A673 (cell line): ENCODE data around the gene MARCO.

Experiments used
- EZH2 ChIP-seq: fragments of 200-600 bp; sonication (generic); IDR thresholded peaks from 2 replicates; pipeline ENCODE4 v1.6.1; 2017; ENCODE audit warnings: borderline replicate concordance, low read depth, mild to moderate bottlenecking, mixed read lengths, antibody characterized with exemption, low read length; ENCODE audit not compliant: poor library complexity, severe bottlenecking
- TF ChIP-seq, protein P1 (sequence below): fragments of 300-800, 200-600 bp; sonication (generic); conservative IDR thresholded peaks from 2 replicates; pipeline ENCODE4 v1.5.1; 2017; ENCODE audit warnings: low read depth, mild to moderate bottlenecking, antibody characterized with exemption, low read length, moderate library complexity, mixed read lengths

DNA sequence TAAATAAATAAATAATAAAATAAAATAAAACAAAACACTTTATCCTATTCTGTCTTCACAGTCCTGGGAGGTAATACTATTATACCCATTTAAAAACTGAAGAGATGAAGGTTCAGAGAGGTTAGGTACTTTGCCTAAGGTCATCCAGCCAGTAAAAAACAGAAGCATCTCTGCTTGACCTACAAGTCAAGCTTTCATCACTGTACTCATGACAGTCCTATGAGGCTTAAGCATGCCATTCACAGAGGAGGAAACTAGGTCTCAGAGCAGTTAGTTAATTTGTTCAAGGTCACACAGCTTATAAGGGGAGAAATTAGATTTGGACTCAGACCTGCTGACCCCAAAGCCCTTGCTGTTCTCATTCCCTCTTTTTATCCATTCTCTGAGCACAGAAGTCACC lies 77.5 kb downstream of the MARCO start:
- TF ChIP-seq, protein P1, sequence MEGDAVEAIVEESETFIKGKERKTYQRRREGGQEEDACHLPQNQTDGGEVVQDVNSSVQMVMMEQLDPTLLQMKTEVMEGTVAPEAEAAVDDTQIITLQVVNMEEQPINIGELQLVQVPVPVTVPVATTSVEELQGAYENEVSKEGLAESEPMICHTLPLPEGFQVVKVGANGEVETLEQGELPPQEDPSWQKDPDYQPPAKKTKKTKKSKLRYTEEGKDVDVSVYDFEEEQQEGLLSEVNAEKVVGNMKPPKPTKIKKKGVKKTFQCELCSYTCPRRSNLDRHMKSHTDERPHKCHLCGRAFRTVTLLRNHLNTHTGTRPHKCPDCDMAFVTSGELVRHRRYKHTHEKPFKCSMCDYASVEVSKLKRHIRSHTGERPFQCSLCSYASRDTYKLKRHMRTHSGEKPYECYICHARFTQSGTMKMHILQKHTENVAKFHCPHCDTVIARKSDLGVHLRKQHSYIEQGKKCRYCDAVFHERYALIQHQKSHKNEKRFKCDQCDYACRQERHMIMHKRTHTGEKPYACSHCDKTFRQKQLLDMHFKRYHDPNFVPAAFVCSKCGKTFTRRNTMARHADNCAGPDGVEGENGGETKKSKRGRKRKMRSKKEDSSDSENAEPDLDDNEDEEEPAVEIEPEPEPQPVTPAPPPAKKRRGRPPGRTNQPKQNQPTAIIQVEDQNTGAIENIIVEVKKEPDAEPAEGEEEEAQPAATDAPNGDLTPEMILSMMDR: no peak
- no peak for TF ChIP-seq EZH2
